CD14-positive monocyte (primary cell): ENCODE data around the gene CBS. TPM values are rescaled to one million over a fixed set of nuclear protein-coding genes. Genes with fewer than 3 reads are reported as not detected.

Source experiments
- DNase-seq, 3 donors: peaks; one replicate each; pipeline ENCODE4 v3.0.0-alpha.2; 2011 to 2022
- H2AFZ ChIP-seq: 2 replicates; pipeline ENCODE4 v1.6.0; 2012; ENCODE audit warnings: mild to moderate bottlenecking, low read depth, low read length, inconsistent platforms; ENCODE audit not compliant: insufficient read depth, poor library complexity, severe bottlenecking
- H3K27ac ChIP-seq, 2 donors: 1 replicate in 1 of 2; 2 replicates in 1 of 2; pipeline ENCODE4 v1.5.1; 2012 to 2013; ENCODE audit warnings: low read length in 2 of 2, control low read depth in 1 of 2, inconsistent platforms in 1 of 2, low read depth in 1 of 2, mild to moderate bottlenecking in 1 of 2
- H3K27me3 ChIP-seq, 2 donors: one replicate each; pipeline versions ENCODE4 v1.6.0 to v1.6.1; 2011 to 2013; ENCODE audit warnings: low read length in 2 of 2; ENCODE audit not compliant: control insufficient read depth in 2 of 2, insufficient read depth in 2 of 2
- H3K36me3 ChIP-seq, 2 donors: replicated peaks in 1 of 2; 1 replicate in 1 of 2; 2 replicates in 1 of 2; pipeline versions ENCODE4 v1.5.1 to v1.6.1; 2012 to 2013; ENCODE audit warnings: low read length in 2 of 2, control low read depth in 1 of 2, inconsistent platforms in 1 of 2, mild to moderate bottlenecking in 1 of 2; ENCODE audit not compliant: insufficient read depth in 2 of 2, control insufficient read depth in 1 of 2
- H3K4me1 ChIP-seq, 2 donors: 1 replicate in 1 of 2; 2 replicates in 1 of 2; pipeline versions ENCODE4 v1.5.1 to v1.6.1; 2012 to 2013; ENCODE audit warnings: low read length in 2 of 2, control low read depth in 1 of 2, inconsistent platforms in 1 of 2, mild to moderate bottlenecking in 1 of 2, moderate library complexity in 1 of 2; ENCODE audit not compliant: insufficient read depth in 2 of 2, control insufficient read depth in 1 of 2
- H3K4me2 ChIP-seq: replicated peaks from 2 replicates; pipeline ENCODE3; 2012; ENCODE audit warnings: low read length, moderate library complexity, mild to moderate bottlenecking; ENCODE audit not compliant: poor library complexity, severe bottlenecking; ENCODE audit errors: extremely low read depth
- H3K4me3 ChIP-seq, 3 experiments: fragments of 200-600 bp in 1 of 3; sonication (generic) in 1 of 3; replicated peaks in 1 of 3; 1 replicate in 2 of 3; 2 replicates in 1 of 3; pipeline ENCODE4 v1.5.1; 2011 to 2013; ENCODE audit warnings: low read length in 3 of 3, mild to moderate bottlenecking in 3 of 3, control low read depth in 2 of 3, low read depth in 2 of 3, inconsistent platforms in 1 of 3, moderate library complexity in 1 of 3
- H3K79me2 ChIP-seq: 2 replicates; pipeline ENCODE4 v1.6.0; 2012; ENCODE audit warnings: mild to moderate bottlenecking, control low read depth, inconsistent platforms, low read length, moderate library complexity; ENCODE audit not compliant: insufficient read depth
- H3K9ac ChIP-seq: 2 replicates; pipeline ENCODE4 v1.6.0; 2017; ENCODE audit warnings: low read length, mild to moderate bottlenecking; ENCODE audit not compliant: insufficient read depth, poor library complexity, severe bottlenecking
- H3K9me3 ChIP-seq, 2 donors: replicated peaks in 1 of 2; 1 replicate in 1 of 2; 2 replicates in 1 of 2; pipeline versions ENCODE4 v1.5.1 to v1.6.1; 2012 to 2013; ENCODE audit warnings: low read length in 2 of 2, control low read depth in 1 of 2; ENCODE audit not compliant: control insufficient read depth in 1 of 2, insufficient read depth in 1 of 2
- H4K20me1 ChIP-seq: 2 replicates; pipeline ENCODE4 v1.6.0; 2012; ENCODE audit warnings: mild to moderate bottlenecking, low read length, control low read depth, moderate library complexity; ENCODE audit not compliant: insufficient read depth
- H3K27ac Mint-ChIP-seq, 7 donors: one replicate each; pipeline ENCODE4 v1.8.0; 2020; ENCODE audit warnings: mild to moderate bottlenecking in 7 of 7, mixed read lengths in 7 of 7, moderate library complexity in 6 of 7, inconsistent platforms in 2 of 7
- H3K27me3 Mint-ChIP-seq, 3 donors: one replicate each; pipeline ENCODE4 v1.8.0; 2021 to 2022; ENCODE audit warnings: low read depth in 3 of 3, mild to moderate bottlenecking in 3 of 3, mixed read lengths in 3 of 3, moderate library complexity in 3 of 3, inconsistent platforms in 1 of 3
- H3K36me3 Mint-ChIP-seq, 2 donors: one replicate each; pipeline ENCODE4 v1.8.0; 2020; ENCODE audit warnings: mixed read lengths in 2 of 2, inconsistent platforms in 1 of 2, mild to moderate bottlenecking in 1 of 2
- H3K4me1 Mint-ChIP-seq: one replicate; pipeline ENCODE4 v1.8.0; 2020; ENCODE audit warnings: mild to moderate bottlenecking, mixed read lengths
- H3K4me3 Mint-ChIP-seq, 2 donors: one replicate each; pipeline ENCODE4 v1.8.0; 2020; ENCODE audit warnings: mild to moderate bottlenecking in 2 of 2, mixed read lengths in 2 of 2, moderate library complexity in 1 of 2
- H3K9me3 Mint-ChIP-seq, 7 donors: one replicate each; pipeline ENCODE4 v1.8.0; 2020 to 2022; ENCODE audit warnings: mixed read lengths in 7 of 7, mild to moderate bottlenecking in 6 of 7, moderate library complexity in 6 of 7, inconsistent platforms in 2 of 7
- WGBS: methylation state at CpG from one replicate; pipeline ENCODE4 v1.1.5; 2013; ENCODE audit warnings: missing lambda C conversion rate; ENCODE audit not compliant: insufficient coverage; 5-methylcytosine and 5-hydroxymethylcytosine counted together
- intact Hi-C, 2 donors: fragments of 100-400 bp; cut with micrococcal nuclease; formaldehyde crosslinking; loops; one replicate each; pipeline versions ENCODE4 v1.15.0 to v1.15.1; 2023
- polyA plus RNA-seq, 3 donors: library from polyadenylated mRNA; depleted of rRNA in 1 of 3; unstranded in 2 of 3; stranded (reverse) in 1 of 3; fragments of 300-500 nt in 2 of 3; fragments of >200 nt in 1 of 3; fragmentation: Illumina TruSeq in 2 of 3; gene quantifications; 1 replicate in 2 of 3; 2 replicates in 1 of 3; pipeline ENCODE4 v1.2.3, GENCODE V29; 2012 to 2021
- TF ChIP-seq, protein P1 (sequence below): fragments of 200-600 bp; IDR thresholded peaks from one replicate; pipeline ENCODE4 v1.8.0; 2022; ENCODE audit warnings: antibody characterized with exemption, mild to moderate bottlenecking

The CBS gene
- polyA plus RNA-seq, 3 donors: 0.19 TPM; not detected in 2

DNA sequence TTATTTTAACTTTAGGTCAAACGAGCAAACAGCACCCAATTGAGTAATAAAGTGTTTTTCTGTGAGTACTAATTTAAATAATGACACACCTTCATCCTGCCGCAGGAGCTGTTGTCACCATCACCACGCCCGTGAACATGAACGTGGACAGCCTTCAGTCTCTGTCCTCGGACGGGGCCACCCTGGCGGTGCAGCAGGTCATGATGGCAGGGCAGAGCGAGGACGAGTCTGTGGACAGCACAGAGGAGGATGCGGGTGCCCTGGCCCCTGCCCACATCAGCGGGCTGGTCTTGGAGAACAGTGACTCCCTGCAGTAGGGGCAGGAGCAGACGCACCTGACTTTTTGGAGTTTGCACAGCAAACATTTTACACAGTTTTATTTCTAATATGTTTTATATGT, 45.9 kb downstream of the CBS start:
- Histone ChIP-seq H3K27ac (no peak overlapping the region), H4K20me1 (no peaks in the 10 kb centered on the region), H2AFZ (no peak overlapping the region), H3K9me3 (no peaks in the 10 kb centered on the region), H3K4me1 (no peaks in the 10 kb centered on the region), H3K4me3 (no peak overlapping the region), H3K79me2 (no peaks in the 10 kb centered on the region), H3K4me2 (no peak overlapping the region), H3K27me3 (no peaks in the 10 kb centered on the region), H3K36me3 (peaks cover 55 to 85% of the 10 kb centered on the region in 2 donors), H3K9ac (no peak overlapping the region)
- TF ChIP-seq, protein P1, sequence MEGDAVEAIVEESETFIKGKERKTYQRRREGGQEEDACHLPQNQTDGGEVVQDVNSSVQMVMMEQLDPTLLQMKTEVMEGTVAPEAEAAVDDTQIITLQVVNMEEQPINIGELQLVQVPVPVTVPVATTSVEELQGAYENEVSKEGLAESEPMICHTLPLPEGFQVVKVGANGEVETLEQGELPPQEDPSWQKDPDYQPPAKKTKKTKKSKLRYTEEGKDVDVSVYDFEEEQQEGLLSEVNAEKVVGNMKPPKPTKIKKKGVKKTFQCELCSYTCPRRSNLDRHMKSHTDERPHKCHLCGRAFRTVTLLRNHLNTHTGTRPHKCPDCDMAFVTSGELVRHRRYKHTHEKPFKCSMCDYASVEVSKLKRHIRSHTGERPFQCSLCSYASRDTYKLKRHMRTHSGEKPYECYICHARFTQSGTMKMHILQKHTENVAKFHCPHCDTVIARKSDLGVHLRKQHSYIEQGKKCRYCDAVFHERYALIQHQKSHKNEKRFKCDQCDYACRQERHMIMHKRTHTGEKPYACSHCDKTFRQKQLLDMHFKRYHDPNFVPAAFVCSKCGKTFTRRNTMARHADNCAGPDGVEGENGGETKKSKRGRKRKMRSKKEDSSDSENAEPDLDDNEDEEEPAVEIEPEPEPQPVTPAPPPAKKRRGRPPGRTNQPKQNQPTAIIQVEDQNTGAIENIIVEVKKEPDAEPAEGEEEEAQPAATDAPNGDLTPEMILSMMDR: no peak
- H3K4me1 Mint-ChIP-seq: no peaks in the 10 kb centered on the region
- WGBS: 95% methylated on average over 7 of the region's 13 CpGs
- H3K27ac Mint-ChIP-seq: no peak overlapping the region
- H3K9me3 Mint-ChIP-seq: no peaks in the 10 kb centered on the region
- peaks cover 56 to 72% of the 10 kb centered on the region in 2 donors for H3K36me3 Mint-ChIP-seq
- H3K4me3 Mint-ChIP-seq: no peak overlapping the region
- H3K27me3 Mint-ChIP-seq: peaks cover 0 to 1% (median 0%) of the 10 kb centered on the region in 3 donors
- intact Hi-C loops: no loop called here
- no peak for DNase-seq

DNA sequence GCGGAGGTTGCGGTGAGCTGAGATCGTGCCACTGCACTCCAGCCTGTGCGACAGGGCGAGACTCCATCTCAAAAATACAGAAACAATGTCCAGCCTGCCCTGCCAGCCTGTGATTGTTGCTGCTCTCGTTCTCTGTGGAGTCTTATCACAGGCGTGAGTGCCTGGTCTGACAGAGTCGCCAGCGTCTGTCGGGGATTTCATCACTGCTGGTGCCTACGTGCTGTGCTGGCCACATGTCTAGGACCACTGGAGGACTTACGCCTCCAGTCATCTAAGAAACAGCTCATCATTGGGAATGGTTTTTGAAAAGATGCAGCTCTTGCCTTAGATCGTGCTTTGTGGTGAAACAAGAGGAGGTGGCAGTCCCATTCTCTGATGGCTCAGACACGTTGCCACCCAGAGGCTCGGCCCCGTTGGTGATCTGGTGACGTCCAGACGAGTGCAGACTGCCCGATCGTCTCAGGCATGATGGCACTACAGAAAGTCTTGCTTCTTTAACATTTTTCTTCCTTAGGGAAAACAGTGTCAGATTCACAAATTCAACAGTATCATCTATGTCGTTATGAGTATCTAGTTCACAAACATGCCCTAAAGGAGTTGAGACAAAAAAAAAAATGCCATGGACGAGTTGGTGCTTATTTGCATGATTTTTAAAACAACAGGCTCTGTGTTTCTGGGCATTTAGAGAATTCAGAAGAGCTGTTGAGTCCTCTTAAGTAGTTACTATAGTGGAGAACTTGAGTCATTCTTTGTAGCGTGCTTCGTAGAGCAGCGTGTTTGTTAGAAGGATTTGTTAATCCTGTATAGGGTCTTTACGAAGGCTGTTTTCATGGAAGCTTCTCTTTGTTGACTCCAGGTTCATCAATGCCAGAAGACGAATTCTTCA, 47.5 kb downstream of the CBS start:
- intact Hi-C loops: no loop called here
- WGBS: 95% methylated on average over 26 of the region's 27 CpGs
- H3K9me3 Mint-ChIP-seq: no peaks in the 10 kb centered on the region
- H3K36me3 Mint-ChIP-seq: peaks cover 70 to 86% of the 10 kb centered on the region in 2 donors
- H3K4me1 ChIP-seq: no peaks in the 10 kb centered on the region
- TF ChIP-seq, protein P1: no peak
- H3K4me3 ChIP-seq: no peak overlapping the region
- H3K4me2 ChIP-seq: no peak overlapping the region
- H3K9me3 ChIP-seq: no peaks in the 10 kb centered on the region
- H3K27me3 Mint-ChIP-seq: peaks cover 0 to 1% (median 0%) of the 10 kb centered on the region in 3 donors
- no peaks in the 10 kb centered on the region for H3K27me3 ChIP-seq
- H3K4me3 Mint-ChIP-seq: no peak overlapping the region
- no peak overlapping the region for H3K9ac ChIP-seq
- peak overlapping the region in 2 of 7 donors; percentile 21 to 31 for H3K27ac Mint-ChIP-seq
- peaks cover 65 to 97% of the 10 kb centered on the region in 2 donors for H3K36me3 ChIP-seq
- H4K20me1 ChIP-seq: no peaks in the 10 kb centered on the region
- no peaks in the 10 kb centered on the region for H3K4me1 Mint-ChIP-seq
- H3K79me2 ChIP-seq: no peaks in the 10 kb centered on the region
- H2AFZ ChIP-seq: no peak overlapping the region
- DNase-seq: no peak
- no peak overlapping the region for H3K27ac ChIP-seq
